ENCODE data around the gene CCM2. TPM values are rescaled to one million over a fixed set of nuclear protein-coding genes. Genes with fewer than 3 reads are reported as not detected.

Gene CCM2
- total and polyA plus RNA-seq, 8 donors = 1.8 to 39.0 (median 26.6) TPM

DNA sequence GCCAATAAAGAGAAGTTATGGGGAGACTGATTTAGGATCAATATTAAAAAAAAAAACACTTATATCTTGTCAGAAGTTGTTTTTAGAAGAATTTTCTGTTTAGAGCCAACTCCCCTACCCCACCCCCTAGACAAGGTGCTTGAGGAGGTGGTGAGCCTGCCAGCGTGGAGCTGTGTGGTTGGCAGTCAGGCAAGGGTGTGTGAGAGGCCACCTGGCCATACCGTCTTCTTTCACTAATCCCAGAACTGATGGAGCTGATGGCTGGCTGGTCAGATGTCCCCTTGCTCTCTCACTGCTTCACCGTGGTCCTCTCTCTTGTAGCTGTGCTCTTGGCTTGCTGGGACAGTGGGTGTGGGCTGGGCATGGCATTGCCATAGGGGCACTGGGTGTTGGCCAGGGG lies 54.4 kb downstream of the CCM2 start:
- no peak for DNase-seq
- Histone ChIP-seq H3K9me3 (no peaks in the 10 kb centered on the region), H3K36me3 (peaks cover 8 to 45% (median 26%) of the 10 kb centered on the region in 4 donors), H3K4me3 (no peak overlapping the region), H3K4me1 (no peaks in the 10 kb centered on the region), H3K27me3 (no peaks in the 10 kb centered on the region), H3K27ac (no peak overlapping the region)
- 94 to 96% (median 95%) methylated on average over 2 to 3 of the region's 3 CpGs for WGBS, 5 donors
- TF ChIP-seq POLR2A (IDR thresholded peaks at IDR 0.05) = no peak
- TF ChIP-seq EP300 (IDR thresholded peaks at IDR 0.05) = no peak
- TF ChIP-seq POLR2AphosphoS5 (IDR thresholded peaks at IDR 0.05) = no peak
- TF ChIP-seq, protein P1, sequence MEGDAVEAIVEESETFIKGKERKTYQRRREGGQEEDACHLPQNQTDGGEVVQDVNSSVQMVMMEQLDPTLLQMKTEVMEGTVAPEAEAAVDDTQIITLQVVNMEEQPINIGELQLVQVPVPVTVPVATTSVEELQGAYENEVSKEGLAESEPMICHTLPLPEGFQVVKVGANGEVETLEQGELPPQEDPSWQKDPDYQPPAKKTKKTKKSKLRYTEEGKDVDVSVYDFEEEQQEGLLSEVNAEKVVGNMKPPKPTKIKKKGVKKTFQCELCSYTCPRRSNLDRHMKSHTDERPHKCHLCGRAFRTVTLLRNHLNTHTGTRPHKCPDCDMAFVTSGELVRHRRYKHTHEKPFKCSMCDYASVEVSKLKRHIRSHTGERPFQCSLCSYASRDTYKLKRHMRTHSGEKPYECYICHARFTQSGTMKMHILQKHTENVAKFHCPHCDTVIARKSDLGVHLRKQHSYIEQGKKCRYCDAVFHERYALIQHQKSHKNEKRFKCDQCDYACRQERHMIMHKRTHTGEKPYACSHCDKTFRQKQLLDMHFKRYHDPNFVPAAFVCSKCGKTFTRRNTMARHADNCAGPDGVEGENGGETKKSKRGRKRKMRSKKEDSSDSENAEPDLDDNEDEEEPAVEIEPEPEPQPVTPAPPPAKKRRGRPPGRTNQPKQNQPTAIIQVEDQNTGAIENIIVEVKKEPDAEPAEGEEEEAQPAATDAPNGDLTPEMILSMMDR (IDR thresholded peaks at IDR 0.05) = no peak
- intact Hi-C loops (cut with DNase I; ENCODE audit: low total_unique reads) = no loop called here

DNA sequence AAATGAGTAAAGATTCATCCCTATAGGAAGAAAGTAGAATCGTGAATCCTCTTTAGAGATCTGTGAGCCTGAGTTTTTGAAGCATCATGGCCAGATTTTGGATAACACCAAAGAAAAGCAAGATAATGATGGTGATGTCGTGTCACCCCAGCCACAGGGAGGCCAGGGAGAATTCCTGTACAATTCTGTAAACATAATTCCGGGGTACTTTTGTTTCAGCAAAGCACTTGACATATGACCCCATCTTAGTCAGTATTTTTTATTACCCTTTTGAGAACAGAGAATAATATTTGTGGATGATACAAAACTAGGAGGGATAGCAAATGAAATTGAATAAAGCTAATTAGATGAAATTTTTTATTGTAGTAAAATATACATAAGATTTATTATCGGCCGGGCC lies 55.0 kb downstream of the CCM2 start:
- Histone ChIP-seq H3K9me3 (no peaks in the 10 kb centered on the region), H3K27me3 (no peaks in the 10 kb centered on the region), H3K4me3 (no peak overlapping the region), H3K4me1 (no peaks in the 10 kb centered on the region), H3K27ac (no peak overlapping the region), H3K36me3 (peaks cover 8 to 39% (median 22%) of the 10 kb centered on the region in 4 donors)
- TF ChIP-seq POLR2A (IDR thresholded peaks at IDR 0.05) (no peak), POLR2AphosphoS5 (IDR thresholded peaks at IDR 0.05) (no peak), EP300 (IDR thresholded peaks at IDR 0.05) (no peak)
- TF ChIP-seq, protein P1 (IDR thresholded peaks at IDR 0.05) = no peak
- WGBS, 5 donors = 88 to 94% (median 92%) methylated on average over 5 of the region's 5 CpGs
- intact Hi-C loops (cut with DNase I; ENCODE audit: low total_unique reads) = no loop called here
- DNase-seq = no peak

DNA sequence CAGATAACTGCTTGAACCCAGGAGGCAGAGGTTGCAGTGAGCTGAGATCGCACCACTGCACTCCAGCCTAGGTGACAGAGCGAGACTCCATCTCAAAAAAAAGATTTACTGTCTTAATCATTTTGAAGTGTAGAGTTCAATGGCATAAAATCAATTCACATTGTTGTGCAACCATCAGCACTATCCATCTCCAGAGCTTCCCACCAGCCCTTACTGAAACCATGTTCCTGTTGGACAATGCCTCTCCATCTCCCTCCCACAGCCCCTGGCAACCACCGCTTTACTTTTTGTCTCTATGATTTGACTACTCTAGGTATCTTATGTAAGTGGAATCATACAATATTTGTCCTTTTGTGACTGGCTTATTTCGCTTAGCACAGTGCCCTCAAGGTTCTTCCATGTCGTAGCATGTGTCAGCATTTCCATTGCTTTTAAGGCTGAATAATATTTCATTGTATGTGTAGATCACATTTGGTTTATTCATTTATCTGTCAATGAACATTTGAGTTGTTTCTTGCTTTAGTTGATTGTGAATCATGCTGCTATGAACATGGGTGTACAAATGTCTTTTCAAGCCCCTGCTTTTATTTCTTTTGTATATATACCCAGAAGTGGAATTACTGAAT lies 55.7 kb downstream of the CCM2 start:
- no peak for DNase-seq
- H3K4me3 ChIP-seq = no peak overlapping the region
- WGBS, 5 donors = 94 to 97% (median 96%) methylated on average over 5 of the region's 5 CpGs
- no peak overlapping the region for H3K27ac ChIP-seq
- peaks cover 8 to 32% (median 19%) of the 10 kb centered on the region in 4 donors for H3K36me3 ChIP-seq
- TF ChIP-seq EP300 (IDR thresholded peaks at IDR 0.05) = no peak
- no peak for TF ChIP-seq POLR2A (IDR thresholded peaks at IDR 0.05)
- no peak for TF ChIP-seq POLR2AphosphoS5 (IDR thresholded peaks at IDR 0.05)
- TF ChIP-seq, protein P1 (IDR thresholded peaks at IDR 0.05) = no peak
- H3K4me1 ChIP-seq = no peaks in the 10 kb centered on the region
- intact Hi-C loops (cut with DNase I; ENCODE audit: low total_unique reads) = no loop called here
- no peaks in the 10 kb centered on the region for H3K9me3 ChIP-seq
- H3K27me3 ChIP-seq = no peaks in the 10 kb centered on the region

GRCh38 chr7:45057878-45058277 lies 57.9 kb downstream of the CCM2 start:
- Histone ChIP-seq H3K36me3 (peaks cover 6 to 22% (median 9%) of the 10 kb centered on the region in 4 donors), H3K27me3 (no peaks in the 10 kb centered on the region), H3K4me1 (no peaks in the 10 kb centered on the region), H3K9me3 (no peaks in the 10 kb centered on the region), H3K27ac (no peak overlapping the region), H3K4me3 (no peak overlapping the region)
- TF ChIP-seq POLR2A (IDR thresholded peaks at IDR 0.05) (no peak), EP300 (IDR thresholded peaks at IDR 0.05) (no peak), POLR2AphosphoS5 (IDR thresholded peaks at IDR 0.05) (no peak)
- TF ChIP-seq, protein P1 (IDR thresholded peaks at IDR 0.05) = no peak
- DNase-seq = no peak
- intact Hi-C loops (cut with DNase I; ENCODE audit: low total_unique reads) = no loop called here
- WGBS, 5 donors = 84 to 88% (median 85%) methylated on average over 5 of the region's 5 CpGs
